Thyroid gland (tissue), 4 donors: ENCODE results near the gene ROBO2. TPM values are rescaled to one million over a fixed set of nuclear protein-coding genes. Genes with fewer than 3 reads are reported as not detected.

ENCODE experiments used
- DNase-seq, 2 donors: peaks; one replicate each; pipeline ENCODE4 v3.0.0-alpha.2; 2019
- H3K27ac ChIP-seq, 3 donors: fragments of 200-600 bp; sonication (generic); 1 replicate in 2 of 3; 2 replicates in 1 of 3; pipeline ENCODE4 v1.5.1; 2016 to 2019; ENCODE audit warnings: mild to moderate bottlenecking in 1 of 3, moderate library complexity in 1 of 3
- H3K27me3 ChIP-seq: fragments of 200-600 bp; sonication (generic); one replicate; pipeline ENCODE4 v1.5.1; 2019
- H3K36me3 ChIP-seq, 2 donors: fragments of 200-600 bp; sonication (generic); one replicate each; pipeline ENCODE4 v1.5.1; 2016 to 2019
- H3K4me1 ChIP-seq, 2 donors: fragments of 200-600 bp; sonication (generic); one replicate each; pipeline ENCODE4 v1.5.1; 2017 to 2019
- H3K4me3 ChIP-seq, 3 donors: fragments of 200-600 bp; sonication (generic); replicated peaks in 1 of 3; 1 replicate in 2 of 3; 2 replicates in 1 of 3; pipeline ENCODE4 v1.5.1; 2016; ENCODE audit warnings: mild to moderate bottlenecking in 1 of 3
- H3K9me3 ChIP-seq: fragments of 200-600 bp; sonication (generic); one replicate; pipeline ENCODE4 v1.5.1; 2017
- POLR2A ChIP-seq, 2 donors: fragments of 450-650 bp; IDR thresholded peaks; one replicate each; pipeline ENCODE4 v1.6.1; 2017; ENCODE audit warnings: antibody characterized with exemption in 2 of 2, mild to moderate bottlenecking in 2 of 2, moderate library complexity in 1 of 2
- WGBS, 2 donors: methylation state at CpG; one replicate each; pipeline ENCODE4 v1.1.5; 2017; 5-methylcytosine and 5-hydroxymethylcytosine counted together
- intact Hi-C: fragments of 100-400 bp; cut with DNase I; formaldehyde crosslinking; loops from one replicate; pipeline ENCODE4 v1.15.1; 2023
- total RNA-seq, 4 donors: library from RNA; depleted of rRNA; stranded (reverse); fragments of >200 nt; gene quantifications; one replicate each; pipeline ENCODE4 v1.2.3, GENCODE V29; 2016
- TF ChIP-seq, protein P1 (sequence below), 6 experiments: fragments of 200-600 bp in 3 of 6; fragments of 450-650 bp in 3 of 6; sonication (generic) in 3 of 6; IDR thresholded peaks; one replicate each; pipeline ENCODE4 v1.5.1; 2016 to 2019; ENCODE audit warnings: antibody characterized with exemption in 6 of 6, mild to moderate bottlenecking in 2 of 6, inconsistent platforms in 1 of 6, moderate library complexity in 1 of 6

The ROBO2 gene
- total RNA-seq, 4 donors from 2014 or later, result 0.56 to 1.5 TPM; not detected in 2

GRCh38 chr3:77319711-77320110, 279.8 kb downstream of the ROBO2 start:
- 46 to 57% methylated on average over 2 of the region's 2 CpGs for WGBS, 2 donors
- Histone ChIP-seq H3K4me3 (no peak overlapping the region), H3K36me3 (no peaks in the 10 kb centered on the region), H3K9me3 (no peaks in the 10 kb centered on the region), H3K27ac (no peak overlapping the region), H3K27me3 (no peaks in the 10 kb centered on the region), H3K4me1 (peaks cover 3 to 6% of the 10 kb centered on the region in 2 donors)
- DNase-seq, result no peak
- no peak for TF ChIP-seq POLR2A (IDR thresholded peaks at IDR 0.05)
- TF ChIP-seq, protein P1, sequence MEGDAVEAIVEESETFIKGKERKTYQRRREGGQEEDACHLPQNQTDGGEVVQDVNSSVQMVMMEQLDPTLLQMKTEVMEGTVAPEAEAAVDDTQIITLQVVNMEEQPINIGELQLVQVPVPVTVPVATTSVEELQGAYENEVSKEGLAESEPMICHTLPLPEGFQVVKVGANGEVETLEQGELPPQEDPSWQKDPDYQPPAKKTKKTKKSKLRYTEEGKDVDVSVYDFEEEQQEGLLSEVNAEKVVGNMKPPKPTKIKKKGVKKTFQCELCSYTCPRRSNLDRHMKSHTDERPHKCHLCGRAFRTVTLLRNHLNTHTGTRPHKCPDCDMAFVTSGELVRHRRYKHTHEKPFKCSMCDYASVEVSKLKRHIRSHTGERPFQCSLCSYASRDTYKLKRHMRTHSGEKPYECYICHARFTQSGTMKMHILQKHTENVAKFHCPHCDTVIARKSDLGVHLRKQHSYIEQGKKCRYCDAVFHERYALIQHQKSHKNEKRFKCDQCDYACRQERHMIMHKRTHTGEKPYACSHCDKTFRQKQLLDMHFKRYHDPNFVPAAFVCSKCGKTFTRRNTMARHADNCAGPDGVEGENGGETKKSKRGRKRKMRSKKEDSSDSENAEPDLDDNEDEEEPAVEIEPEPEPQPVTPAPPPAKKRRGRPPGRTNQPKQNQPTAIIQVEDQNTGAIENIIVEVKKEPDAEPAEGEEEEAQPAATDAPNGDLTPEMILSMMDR (IDR thresholded peaks at IDR 0.05), result peak in 1 of 6 experiments; percentile 10
- intact Hi-C loops, result no loop called here

DNA sequence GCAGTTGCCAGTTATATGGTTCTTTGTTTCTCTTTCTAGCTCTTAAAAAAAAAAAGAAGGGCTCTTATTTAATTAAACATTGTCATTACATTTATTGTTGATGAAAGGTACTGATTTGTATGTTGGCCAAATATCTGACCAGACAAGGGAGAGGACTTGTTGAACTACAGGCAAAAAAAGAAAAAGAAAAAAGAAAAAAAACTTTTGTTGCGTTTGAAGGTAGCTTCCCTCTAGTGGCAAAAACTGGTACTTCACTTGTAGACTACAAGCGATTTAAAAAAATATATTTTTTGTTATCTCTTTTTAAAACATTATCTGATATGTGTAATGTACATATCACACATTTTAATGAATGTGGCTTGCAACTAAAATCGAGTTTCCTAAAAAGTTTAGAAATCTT, 280.6 kb downstream of the ROBO2 start:
- Histone ChIP-seq H3K27me3 (no peaks in the 10 kb centered on the region), H3K9me3 (no peaks in the 10 kb centered on the region), H3K27ac (no peak overlapping the region), H3K4me3 (no peak overlapping the region), H3K4me1 (peaks cover 3 to 6% of the 10 kb centered on the region in 2 donors), H3K36me3 (no peaks in the 10 kb centered on the region)
- DNase-seq, result no peak
- TF ChIP-seq POLR2A (IDR thresholded peaks at IDR 0.05), result no peak
- TF ChIP-seq, protein P1 (IDR thresholded peaks at IDR 0.05), result peak in 4 of 6 experiments; percentile 45 to 77 (median 60)
- intact Hi-C loops, result no loop called here
- 19 to 23% methylated on average over 3 of the region's 3 CpGs for WGBS, 2 donors

DNA sequence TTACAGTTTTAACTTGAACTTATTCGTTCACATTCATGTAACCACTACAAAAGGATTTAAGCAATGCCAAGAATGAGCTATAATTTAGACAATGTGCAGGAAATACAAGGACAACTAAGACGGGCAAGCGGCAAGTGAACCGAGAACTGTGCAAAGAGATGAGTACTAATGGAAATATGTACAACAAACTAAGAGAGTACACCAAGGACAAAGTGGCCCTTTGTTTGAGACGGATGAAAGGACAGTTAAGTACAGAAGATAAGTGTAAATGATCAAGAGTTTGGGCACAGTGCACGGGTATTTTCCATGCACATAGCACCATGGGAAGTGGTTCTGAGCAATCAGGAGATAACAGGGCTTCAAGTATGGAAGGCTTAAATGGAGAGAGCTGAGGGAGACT, 281.7 kb downstream of the ROBO2 start:
- H3K27ac ChIP-seq, result no peak overlapping the region
- peaks cover 3 to 6% of the 10 kb centered on the region in 2 donors for H3K4me1 ChIP-seq
- no peak for TF ChIP-seq POLR2A (IDR thresholded peaks at IDR 0.05)
- TF ChIP-seq, protein P1 (IDR thresholded peaks at IDR 0.05), result no peak
- no peaks in the 10 kb centered on the region for H3K27me3 ChIP-seq
- H3K9me3 ChIP-seq, result no peaks in the 10 kb centered on the region
- no peak overlapping the region for H3K4me3 ChIP-seq
- WGBS, 2 donors, result 26 to 36% methylated on average over 6 of the region's 6 CpGs
- no peaks in the 10 kb centered on the region for H3K36me3 ChIP-seq
- intact Hi-C loops, result no loop called here
- peak; percentile 6 to 11 for DNase-seq

DNA sequence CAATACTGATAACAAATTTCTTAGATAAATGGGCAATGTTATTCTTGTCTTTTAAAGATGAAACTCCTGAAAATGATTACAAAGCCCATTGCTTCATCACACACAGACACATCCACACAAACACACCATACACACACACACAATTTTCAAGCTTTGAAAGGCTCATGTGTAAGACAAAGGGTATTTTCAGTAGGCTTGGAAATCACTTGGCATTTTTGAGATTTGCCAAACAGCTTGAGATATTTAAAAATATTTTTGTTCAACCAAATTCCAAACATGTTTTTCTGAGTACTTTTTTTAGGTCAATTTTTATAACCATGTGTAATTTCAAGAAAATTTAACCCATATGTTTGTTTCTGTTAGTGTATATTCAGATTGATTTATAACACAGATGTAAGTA, 283.7 kb downstream of the ROBO2 start:
- H3K4me1 ChIP-seq, result peaks cover 6 to 10% of the 10 kb centered on the region in 2 donors
- intact Hi-C loops, result no loop called here
- TF ChIP-seq, protein P1 (IDR thresholded peaks at IDR 0.05), result no peak
- no peak for TF ChIP-seq POLR2A (IDR thresholded peaks at IDR 0.05)
- no peaks in the 10 kb centered on the region for H3K9me3 ChIP-seq
- H3K36me3 ChIP-seq, result no peaks in the 10 kb centered on the region
- no peak for DNase-seq
- H3K27me3 ChIP-seq, result no peaks in the 10 kb centered on the region
- no peak overlapping the region for H3K4me3 ChIP-seq
- no peak overlapping the region for H3K27ac ChIP-seq

DNA sequence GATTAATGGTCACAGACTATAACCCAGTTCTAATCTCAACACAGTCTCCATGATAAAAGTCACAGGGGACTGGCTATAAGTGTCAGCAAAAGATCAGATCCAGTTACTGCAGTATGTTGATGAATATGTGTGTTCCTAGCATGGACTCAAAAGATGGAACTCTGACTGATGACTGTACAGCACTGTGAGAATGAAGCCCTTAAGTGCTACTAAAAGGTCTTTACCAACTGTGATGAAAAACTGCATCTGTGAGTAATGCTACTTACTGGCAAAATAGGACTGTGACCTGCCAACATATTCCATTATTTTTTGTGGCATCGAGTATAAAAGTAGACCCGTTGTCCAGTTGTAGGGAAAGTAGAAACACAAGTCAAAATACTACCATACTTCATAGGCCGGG, 284.2 kb downstream of the ROBO2 start:
- intact Hi-C loops, result no loop called here
- TF ChIP-seq, protein P1 (IDR thresholded peaks at IDR 0.05), result no peak
- no peak for TF ChIP-seq POLR2A (IDR thresholded peaks at IDR 0.05)
- no peaks in the 10 kb centered on the region for H3K36me3 ChIP-seq
- no peak for DNase-seq
- peaks cover 11 to 14% of the 10 kb centered on the region in 2 donors for H3K4me1 ChIP-seq
- no peaks in the 10 kb centered on the region for H3K27me3 ChIP-seq
- H3K4me3 ChIP-seq, result no peak overlapping the region
- no peaks in the 10 kb centered on the region for H3K9me3 ChIP-seq
- 93 to 95% methylated on average over 3 of the region's 3 CpGs for WGBS, 2 donors
- no peak overlapping the region for H3K27ac ChIP-seq
